Nucleus accumbens (tissue), 56 donors: ENCODE measurements around the gene EPHB6.
A peak's percentile ranks its signal among the peaks of the same experiment; 100 is the strongest.

Experiments
- DNase-seq, 56 donors: peaks; one replicate each; lab custom pipeline; 2025; lab: John Stamatoyannopoulos, UW

The EPHB6 gene

GRCh38 chr7:142833174-142834048 is 21.5 kb upstream of the EPHB6 start:
- DNase-seq = no peak

- no peak for DNase-seq
Measured at GRCh38 chr7:142835487-142835886, 19.4 kb upstream of the EPHB6 start.

GRCh38 chr7:142836426-142836825 is 18.4 kb upstream of the EPHB6 start:
- no peak for DNase-seq

GRCh38 chr7:142838461-142839213 is 16.2 kb upstream of the EPHB6 start:
- DNase-seq = no peak

- DNase-seq = no peak
Measured at GRCh38 chr7:142842251-142842766, 12.6 kb upstream of the EPHB6 start.

- no peak for DNase-seq
Measured at GRCh38 chr7:142847353-142847752, 7.5 kb upstream of the EPHB6 start.

GRCh38 chr7:142851269-142851668 is 3.6 kb upstream of the EPHB6 start:
- no peak for DNase-seq

GRCh38 chr7:142851919-142852318 is 3.0 kb upstream of the EPHB6 start:
- no peak for DNase-seq

GRCh38 chr7:142853739-142854371 is 1.0 kb upstream of the EPHB6 start:
- peak in 42 of 56 donors; percentile 33 to 84 (median 68) for DNase-seq

- DNase-seq = no peak
Measured at GRCh38 chr7:142855114-142855743, 353 bp downstream of the EPHB6 start.

GRCh38 chr7:142855756-142856564 is 1.1 kb downstream of the EPHB6 start:
- peak in 11 of 56 donors; percentile 19 to 59 (median 41) for DNase-seq

- peak in 20 of 56 donors; percentile 16 to 75 (median 50) for DNase-seq
Measured at GRCh38 chr7:142856565-142857245, 1.8 kb downstream of the EPHB6 start.

- DNase-seq = no peak
Measured at GRCh38 chr7:142857625-142858024, 2.7 kb downstream of the EPHB6 start.

- DNase-seq = no peak
Measured at GRCh38 chr7:142859411-142859810, 4.5 kb downstream of the EPHB6 start.

- no peak for DNase-seq
Measured at GRCh38 chr7:142859829-142860228, 5.0 kb downstream of the EPHB6 start.

GRCh38 chr7:142860968-142861367 is 6.1 kb downstream of the EPHB6 start:
- no peak for DNase-seq

GRCh38 chr7:142862351-142862750 is 7.5 kb downstream of the EPHB6 start:
- DNase-seq = no peak

- DNase-seq = no peak
Measured at GRCh38 chr7:142862786-142863400, 8.0 kb downstream of the EPHB6 start.
